WTC11 (cell line): ENCODE results near the gene STRADA. TPM values are rescaled to one million over a fixed set of nuclear protein-coding genes. Genes with fewer than 3 reads are reported as not detected.

Experiments
- ATAC-seq: fragments of 200-7000 bp; cut with Tn5 transposase; 2 replicates; pipeline ENCODE4 v1.10.0; 2021; ENCODE audit warnings: mild to moderate bottlenecking, moderate library complexity
- CTCF ChIA-PET: fragments of 300-600 bp; sonication (Branson Sonifier 250); formaldehyde crosslinking; loops from one replicate; lab custom pipeline; 2021; ENCODE audit warnings: antibody characterized with exemption; lab: Charles Lee
- POLR2A ChIA-PET: fragments of 350-600 bp; sonication (Branson Sonifier 250); formaldehyde crosslinking; loops from one replicate; lab custom pipeline; 2021; ENCODE audit warnings: antibody characterized with exemption; lab: Charles Lee
- DNase-seq: peaks from one replicate; pipeline ENCODE4 v3.0.0; 2021; ENCODE audit warnings: low spot score
- H3K27ac Mint-ChIP-seq: 2 replicates; pipeline ENCODE4 v1.8.0; 2021; ENCODE audit warnings: mixed read lengths
- H3K27me3 Mint-ChIP-seq: 2 replicates; pipeline ENCODE4 v1.8.0; 2021; ENCODE audit warnings: low read depth, mild to moderate bottlenecking, moderate library complexity, mixed read lengths
- H3K36me3 Mint-ChIP-seq: 2 replicates; pipeline ENCODE4 v1.8.0; 2021; ENCODE audit warnings: mixed read lengths
- H3K4me1 Mint-ChIP-seq: 2 replicates; pipeline ENCODE4 v1.8.0; 2022; ENCODE audit warnings: mixed read lengths
- H3K4me3 Mint-ChIP-seq: 2 replicates; pipeline ENCODE4 v1.8.0; 2021; ENCODE audit warnings: mild to moderate bottlenecking, moderate library complexity, mixed read lengths
- H3K9me3 Mint-ChIP-seq: 2 replicates; pipeline ENCODE4 v1.8.0; 2021; ENCODE audit warnings: mixed read lengths
- ATF1 ChIP-seq: sonication (generic); formaldehyde crosslinking; IDR thresholded peaks from 2 replicates; pipeline ENCODE4 v1.8.1; 2023; ENCODE audit warnings: mild to moderate bottlenecking, moderate library complexity, missing genetic modification reagents
- CREB1 ChIP-seq: sonication (generic); formaldehyde crosslinking; IDR thresholded peaks from 2 replicates; pipeline ENCODE4 v1.8.0; 2023; ENCODE audit warnings: mild to moderate bottlenecking, missing genetic modification reagents
- EMX1 ChIP-seq: fragments of 250-450 bp; sonication (Bioruptor Pico); IDR thresholded peaks from 2 replicates; pipeline ENCODE4 v1.8.0; 2021; ENCODE audit warnings: mild to moderate bottlenecking
- ESRRA ChIP-seq: sonication (generic); formaldehyde crosslinking; IDR thresholded peaks from 2 replicates; pipeline ENCODE4 v1.8.1; 2022; ENCODE audit warnings: mild to moderate bottlenecking, missing genetic modification reagents, borderline replicate concordance
- FOXJ3 ChIP-seq: sonication (generic); formaldehyde crosslinking; IDR thresholded peaks from 2 replicates; pipeline ENCODE4 v1.9.0; 2021; ENCODE audit warnings: missing genetic modification reagents, mild to moderate bottlenecking, borderline replicate concordance
- GABPB1 ChIP-seq: sonication (generic); formaldehyde crosslinking; IDR thresholded peaks from 2 replicates; pipeline ENCODE4 v1.8.1; 2023; ENCODE audit warnings: mild to moderate bottlenecking, missing genetic modification reagents
- KAT7 ChIP-seq: sonication (generic); formaldehyde crosslinking; IDR thresholded peaks from 2 replicates; pipeline ENCODE4 v1.8.1; 2023; ENCODE audit warnings: missing genetic modification reagents, mild to moderate bottlenecking, borderline replicate concordance
- RELA ChIP-seq: sonication (generic); formaldehyde crosslinking; IDR thresholded peaks from 2 replicates; pipeline ENCODE4 v1.8.1; 2022; ENCODE audit warnings: missing genetic modification reagents, mild to moderate bottlenecking, borderline replicate concordance
- SMAD3 ChIP-seq: sonication (generic); formaldehyde crosslinking; IDR thresholded peaks from 2 replicates; pipeline ENCODE4 v1.8.0; 2022; ENCODE audit warnings: missing genetic modification reagents, mild to moderate bottlenecking, borderline replicate concordance
- SOX15 ChIP-seq: fragments of 250-450 bp; sonication (Bioruptor Pico); IDR thresholded peaks from 2 replicates; pipeline ENCODE4 v1.9.0; 2021; ENCODE audit warnings: mild to moderate bottlenecking
- TEAD1 ChIP-seq: sonication (generic); formaldehyde crosslinking; IDR thresholded peaks from 2 replicates; pipeline ENCODE4 v1.8.0; 2022; ENCODE audit warnings: mild to moderate bottlenecking, missing genetic modification reagents
- TP53 ChIP-seq: sonication (generic); formaldehyde crosslinking; IDR thresholded peaks from 2 replicates; pipeline ENCODE4 v1.8.1; 2023; ENCODE audit warnings: mild to moderate bottlenecking, missing genetic modification reagents
- ZNF138 ChIP-seq: sonication (generic); formaldehyde crosslinking; conservative IDR thresholded peaks from 2 replicates; pipeline ENCODE4 v1.8.1; 2022; ENCODE audit warnings: mild to moderate bottlenecking, moderate library complexity, missing genetic modification reagents
- ZNF671 ChIP-seq: fragments of 250-450 bp; sonication (Bioruptor Pico); IDR thresholded peaks from 2 replicates; pipeline ENCODE4 v1.8.0; 2021; ENCODE audit warnings: mild to moderate bottlenecking
- total RNA-seq: library from RNA; stranded (reverse); gene quantifications from 3 replicates; pipeline ENCODE4 v1.2.3, GENCODE V29; 2021
- TF ChIP-seq, protein P1 (sequence below): sonication (generic); formaldehyde crosslinking; IDR thresholded peaks from 2 replicates; pipeline ENCODE4 v1.8.0; 2023; ENCODE audit warnings: mild to moderate bottlenecking, missing genetic modification reagents
- TF ChIP-seq, protein P2 (sequence below): fragments of 250-450 bp; sonication (Bioruptor Pico); IDR thresholded peaks from 2 replicates; pipeline ENCODE4 v1.9.0; 2021; ENCODE audit warnings: mild to moderate bottlenecking, borderline replicate concordance
- TF ChIP-seq, protein P3 (sequence below): sonication (generic); formaldehyde crosslinking; IDR thresholded peaks from 2 replicates; pipeline ENCODE4 v1.8.1; 2023; ENCODE audit warnings: mild to moderate bottlenecking, missing genetic modification reagents, borderline replicate concordance
- TF ChIP-seq, protein P4 (sequence below): sonication (generic); formaldehyde crosslinking; IDR thresholded peaks from 2 replicates; pipeline ENCODE4 v1.8.0; 2023; ENCODE audit warnings: missing genetic modification reagents
- TF ChIP-seq, protein P5 (sequence below): sonication (generic); formaldehyde crosslinking; IDR thresholded peaks from 2 replicates; pipeline ENCODE4 v1.8.1; 2022; ENCODE audit warnings: mild to moderate bottlenecking, missing genetic modification reagents, moderate library complexity, borderline replicate concordance

The STRADA gene
- total RNA-seq, 1 experiment from 2014 or later, result 36.6 TPM

DNA sequence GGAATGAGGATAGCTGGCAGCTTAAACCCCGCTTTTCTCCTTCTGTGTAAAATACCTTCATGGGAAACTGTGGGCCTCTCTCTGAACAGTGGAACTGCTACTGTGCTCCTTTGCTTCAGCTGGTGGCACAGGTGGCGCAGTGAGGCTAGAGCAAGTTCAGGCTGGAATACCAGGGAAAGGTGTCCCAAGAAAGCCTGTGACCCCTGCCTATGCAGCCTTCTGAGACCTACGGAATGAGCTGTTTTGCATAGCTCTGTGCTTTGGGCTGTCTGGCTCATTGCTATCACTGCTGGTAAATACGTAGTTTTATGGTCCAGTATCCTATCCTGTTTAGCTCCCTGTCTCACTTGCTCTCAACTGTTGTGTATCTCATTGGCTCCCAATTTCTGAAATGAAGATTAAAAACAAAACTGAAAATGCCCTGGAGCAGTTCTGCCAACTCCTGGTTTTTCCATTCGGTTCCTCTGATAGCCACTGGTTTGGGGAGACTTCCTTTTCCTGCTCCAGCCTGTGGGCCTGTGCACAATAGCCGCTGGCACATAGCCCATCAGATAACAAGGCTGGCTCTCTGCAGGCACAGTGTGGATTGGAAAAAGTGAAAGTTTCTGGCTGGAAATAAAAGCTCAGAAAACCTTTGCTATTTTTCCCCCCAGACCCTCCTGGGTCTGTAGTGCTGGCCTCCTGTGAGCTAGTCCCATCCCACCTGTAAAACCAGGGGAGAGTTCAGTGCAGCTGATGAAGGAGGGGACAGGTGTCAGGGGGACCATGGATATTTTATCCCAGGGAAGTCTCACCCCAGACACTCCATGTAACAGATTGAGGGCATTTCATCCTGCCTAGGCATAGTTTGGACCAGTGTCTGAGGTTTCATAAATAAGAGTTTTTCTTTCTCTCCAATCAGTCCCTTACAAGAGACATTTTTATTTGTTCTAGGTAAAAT is 65.7 kb downstream of the STRADA start:
- CTCF ChIA-PET, result interaction anchor here (0.6 to 3.5 kb wide), 13 partner anchors 9 to 1062 kb away, joined by 3 to 34 read pairs (median 7); partner anchors contain the start of gene MAP3K3
- peak overlapping the region; percentile 73 for H3K27ac Mint-ChIP-seq
- peaks cover 44% of the 10 kb centered on the region for H3K4me1 Mint-ChIP-seq
- peak; percentile 38 for ATAC-seq
- no peaks in the 10 kb centered on the region for H3K27me3 Mint-ChIP-seq
- TF ChIP-seq, protein P1, sequence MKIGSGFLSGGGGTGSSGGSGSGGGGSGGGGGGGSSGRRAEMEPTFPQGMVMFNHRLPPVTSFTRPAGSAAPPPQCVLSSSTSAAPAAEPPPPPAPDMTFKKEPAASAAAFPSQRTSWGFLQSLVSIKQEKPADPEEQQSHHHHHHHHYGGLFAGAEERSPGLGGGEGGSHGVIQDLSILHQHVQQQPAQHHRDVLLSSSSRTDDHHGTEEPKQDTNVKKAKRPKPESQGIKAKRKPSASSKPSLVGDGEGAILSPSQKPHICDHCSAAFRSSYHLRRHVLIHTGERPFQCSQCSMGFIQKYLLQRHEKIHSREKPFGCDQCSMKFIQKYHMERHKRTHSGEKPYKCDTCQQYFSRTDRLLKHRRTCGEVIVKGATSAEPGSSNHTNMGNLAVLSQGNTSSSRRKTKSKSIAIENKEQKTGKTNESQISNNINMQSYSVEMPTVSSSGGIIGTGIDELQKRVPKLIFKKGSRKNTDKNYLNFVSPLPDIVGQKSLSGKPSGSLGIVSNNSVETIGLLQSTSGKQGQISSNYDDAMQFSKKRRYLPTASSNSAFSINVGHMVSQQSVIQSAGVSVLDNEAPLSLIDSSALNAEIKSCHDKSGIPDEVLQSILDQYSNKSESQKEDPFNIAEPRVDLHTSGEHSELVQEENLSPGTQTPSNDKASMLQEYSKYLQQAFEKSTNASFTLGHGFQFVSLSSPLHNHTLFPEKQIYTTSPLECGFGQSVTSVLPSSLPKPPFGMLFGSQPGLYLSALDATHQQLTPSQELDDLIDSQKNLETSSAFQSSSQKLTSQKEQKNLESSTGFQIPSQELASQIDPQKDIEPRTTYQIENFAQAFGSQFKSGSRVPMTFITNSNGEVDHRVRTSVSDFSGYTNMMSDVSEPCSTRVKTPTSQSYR, result no peak
- no peak for TF ChIP-seq TP53
- TF ChIP-seq, protein P2, sequence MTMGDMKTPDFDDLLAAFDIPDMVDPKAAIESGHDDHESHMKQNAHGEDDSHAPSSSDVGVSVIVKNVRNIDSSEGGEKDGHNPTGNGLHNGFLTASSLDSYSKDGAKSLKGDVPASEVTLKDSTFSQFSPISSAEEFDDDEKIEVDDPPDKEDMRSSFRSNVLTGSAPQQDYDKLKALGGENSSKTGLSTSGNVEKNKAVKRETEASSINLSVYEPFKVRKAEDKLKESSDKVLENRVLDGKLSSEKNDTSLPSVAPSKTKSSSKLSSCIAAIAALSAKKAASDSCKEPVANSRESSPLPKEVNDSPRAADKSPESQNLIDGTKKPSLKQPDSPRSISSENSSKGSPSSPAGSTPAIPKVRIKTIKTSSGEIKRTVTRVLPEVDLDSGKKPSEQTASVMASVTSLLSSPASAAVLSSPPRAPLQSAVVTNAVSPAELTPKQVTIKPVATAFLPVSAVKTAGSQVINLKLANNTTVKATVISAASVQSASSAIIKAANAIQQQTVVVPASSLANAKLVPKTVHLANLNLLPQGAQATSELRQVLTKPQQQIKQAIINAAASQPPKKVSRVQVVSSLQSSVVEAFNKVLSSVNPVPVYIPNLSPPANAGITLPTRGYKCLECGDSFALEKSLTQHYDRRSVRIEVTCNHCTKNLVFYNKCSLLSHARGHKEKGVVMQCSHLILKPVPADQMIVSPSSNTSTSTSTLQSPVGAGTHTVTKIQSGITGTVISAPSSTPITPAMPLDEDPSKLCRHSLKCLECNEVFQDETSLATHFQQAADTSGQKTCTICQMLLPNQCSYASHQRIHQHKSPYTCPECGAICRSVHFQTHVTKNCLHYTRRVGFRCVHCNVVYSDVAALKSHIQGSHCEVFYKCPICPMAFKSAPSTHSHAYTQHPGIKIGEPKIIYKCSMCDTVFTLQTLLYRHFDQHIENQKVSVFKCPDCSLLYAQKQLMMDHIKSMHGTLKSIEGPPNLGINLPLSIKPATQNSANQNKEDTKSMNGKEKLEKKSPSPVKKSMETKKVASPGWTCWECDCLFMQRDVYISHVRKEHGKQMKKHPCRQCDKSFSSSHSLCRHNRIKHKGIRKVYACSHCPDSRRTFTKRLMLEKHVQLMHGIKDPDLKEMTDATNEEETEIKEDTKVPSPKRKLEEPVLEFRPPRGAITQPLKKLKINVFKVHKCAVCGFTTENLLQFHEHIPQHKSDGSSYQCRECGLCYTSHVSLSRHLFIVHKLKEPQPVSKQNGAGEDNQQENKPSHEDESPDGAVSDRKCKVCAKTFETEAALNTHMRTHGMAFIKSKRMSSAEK, result no peak
- TF ChIP-seq GABPB1, result no peak
- TF ChIP-seq ATF1 (CRISPR knock-in tag), result no peak
- TF ChIP-seq FOXJ3 (CRISPR knock-in tag), result no peak
- TF ChIP-seq CREB1 (CRISPR knock-in tag), result no peak
- TF ChIP-seq, protein P3, sequence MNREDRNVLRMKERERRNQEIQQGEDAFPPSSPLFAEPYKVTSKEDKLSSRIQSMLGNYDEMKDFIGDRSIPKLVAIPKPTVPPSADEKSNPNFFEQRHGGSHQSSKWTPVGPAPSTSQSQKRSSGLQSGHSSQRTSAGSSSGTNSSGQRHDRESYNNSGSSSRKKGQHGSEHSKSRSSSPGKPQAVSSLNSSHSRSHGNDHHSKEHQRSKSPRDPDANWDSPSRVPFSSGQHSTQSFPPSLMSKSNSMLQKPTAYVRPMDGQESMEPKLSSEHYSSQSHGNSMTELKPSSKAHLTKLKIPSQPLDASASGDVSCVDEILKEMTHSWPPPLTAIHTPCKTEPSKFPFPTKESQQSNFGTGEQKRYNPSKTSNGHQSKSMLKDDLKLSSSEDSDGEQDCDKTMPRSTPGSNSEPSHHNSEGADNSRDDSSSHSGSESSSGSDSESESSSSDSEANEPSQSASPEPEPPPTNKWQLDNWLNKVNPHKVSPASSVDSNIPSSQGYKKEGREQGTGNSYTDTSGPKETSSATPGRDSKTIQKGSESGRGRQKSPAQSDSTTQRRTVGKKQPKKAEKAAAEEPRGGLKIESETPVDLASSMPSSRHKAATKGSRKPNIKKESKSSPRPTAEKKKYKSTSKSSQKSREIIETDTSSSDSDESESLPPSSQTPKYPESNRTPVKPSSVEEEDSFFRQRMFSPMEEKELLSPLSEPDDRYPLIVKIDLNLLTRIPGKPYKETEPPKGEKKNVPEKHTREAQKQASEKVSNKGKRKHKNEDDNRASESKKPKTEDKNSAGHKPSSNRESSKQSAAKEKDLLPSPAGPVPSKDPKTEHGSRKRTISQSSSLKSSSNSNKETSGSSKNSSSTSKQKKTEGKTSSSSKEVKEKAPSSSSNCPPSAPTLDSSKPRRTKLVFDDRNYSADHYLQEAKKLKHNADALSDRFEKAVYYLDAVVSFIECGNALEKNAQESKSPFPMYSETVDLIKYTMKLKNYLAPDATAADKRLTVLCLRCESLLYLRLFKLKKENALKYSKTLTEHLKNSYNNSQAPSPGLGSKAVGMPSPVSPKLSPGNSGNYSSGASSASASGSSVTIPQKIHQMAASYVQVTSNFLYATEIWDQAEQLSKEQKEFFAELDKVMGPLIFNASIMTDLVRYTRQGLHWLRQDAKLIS (CRISPR knock-in tag), result no peak
- TF ChIP-seq, protein P4, sequence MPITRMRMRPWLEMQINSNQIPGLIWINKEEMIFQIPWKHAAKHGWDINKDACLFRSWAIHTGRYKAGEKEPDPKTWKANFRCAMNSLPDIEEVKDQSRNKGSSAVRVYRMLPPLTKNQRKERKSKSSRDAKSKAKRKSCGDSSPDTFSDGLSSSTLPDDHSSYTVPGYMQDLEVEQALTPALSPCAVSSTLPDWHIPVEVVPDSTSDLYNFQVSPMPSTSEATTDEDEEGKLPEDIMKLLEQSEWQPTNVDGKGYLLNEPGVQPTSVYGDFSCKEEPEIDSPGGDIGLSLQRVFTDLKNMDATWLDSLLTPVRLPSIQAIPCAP (CRISPR knock-in tag), result no peak
- no peak for TF ChIP-seq ZNF671 (CRISPR knock-in tag)
- TF ChIP-seq RELA, result no peak
- TF ChIP-seq, protein P5, sequence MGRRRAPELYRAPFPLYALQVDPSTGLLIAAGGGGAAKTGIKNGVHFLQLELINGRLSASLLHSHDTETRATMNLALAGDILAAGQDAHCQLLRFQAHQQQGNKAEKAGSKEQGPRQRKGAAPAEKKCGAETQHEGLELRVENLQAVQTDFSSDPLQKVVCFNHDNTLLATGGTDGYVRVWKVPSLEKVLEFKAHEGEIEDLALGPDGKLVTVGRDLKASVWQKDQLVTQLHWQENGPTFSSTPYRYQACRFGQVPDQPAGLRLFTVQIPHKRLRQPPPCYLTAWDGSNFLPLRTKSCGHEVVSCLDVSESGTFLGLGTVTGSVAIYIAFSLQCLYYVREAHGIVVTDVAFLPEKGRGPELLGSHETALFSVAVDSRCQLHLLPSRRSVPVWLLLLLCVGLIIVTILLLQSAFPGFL (CRISPR knock-in tag), result no peak
- no peak for TF ChIP-seq ZNF138 (CRISPR knock-in tag)
- no peak for TF ChIP-seq SOX15 (CRISPR knock-in tag)
- TF ChIP-seq TEAD1 (CRISPR knock-in tag), result no peak
- TF ChIP-seq SMAD3, result no peak
- no peak for TF ChIP-seq EMX1 (CRISPR knock-in tag)
- no peak for TF ChIP-seq ESRRA (CRISPR knock-in tag)
- no peak for TF ChIP-seq KAT7 (CRISPR knock-in tag)
- DNase-seq, result no peak
- no peaks in the 10 kb centered on the region for H3K9me3 Mint-ChIP-seq
- POLR2A ChIA-PET, result interaction anchor here (0.6 to 1.4 kb wide), 5 partner anchors 53 to 673 kb away, joined by 4 to 7 read pairs (median 5); partner anchors contain the start of gene MAP3K3
- H3K4me3 Mint-ChIP-seq, result no peak overlapping the region
- H3K36me3 Mint-ChIP-seq, result peaks cover under 1% of the 10 kb centered on the region
